ENCODE data around the gene TRIM9.

TRIM9 gene

DNA sequence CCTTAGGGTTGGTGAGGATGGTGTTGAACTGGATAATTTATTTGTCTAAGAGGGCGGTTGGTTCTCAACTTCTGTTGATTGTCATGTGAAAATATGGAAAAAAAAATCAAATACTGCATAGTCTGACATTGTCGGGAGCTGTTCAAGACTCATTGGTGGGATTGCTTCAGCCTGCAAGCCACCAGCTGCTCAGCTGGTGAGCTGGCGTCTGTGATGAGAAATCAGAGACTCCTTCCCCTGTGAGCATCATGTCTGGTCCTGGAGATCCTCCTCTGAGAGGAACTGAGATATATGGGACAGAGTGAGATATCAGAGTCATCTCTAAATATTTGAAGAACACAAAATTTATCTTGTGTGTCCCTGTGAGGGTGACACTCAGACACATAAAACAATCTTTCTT lies 49.9 kb downstream of the TRIM9 start:
- DNase-seq, result no peak

DNA sequence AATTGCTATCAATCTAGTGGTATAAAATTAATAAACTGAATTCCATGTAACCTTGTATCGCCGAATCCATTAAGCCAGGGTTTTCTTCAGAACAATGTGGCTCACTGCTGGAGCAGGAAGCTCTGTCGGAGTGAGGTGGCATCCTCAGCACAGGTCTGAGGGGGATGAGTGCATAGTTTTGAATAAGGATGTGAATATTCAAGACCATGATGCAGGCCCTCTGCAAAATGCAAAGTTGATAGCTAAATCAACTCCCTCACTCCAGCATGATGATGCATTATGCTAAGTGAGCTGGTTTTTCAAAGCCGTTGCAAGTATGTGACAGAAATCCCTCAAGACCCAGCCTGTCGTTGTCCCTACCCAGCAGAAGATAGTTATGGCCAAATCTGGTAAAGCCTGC lies 53.0 kb downstream of the TRIM9 start:
- no peak for DNase-seq

DNA sequence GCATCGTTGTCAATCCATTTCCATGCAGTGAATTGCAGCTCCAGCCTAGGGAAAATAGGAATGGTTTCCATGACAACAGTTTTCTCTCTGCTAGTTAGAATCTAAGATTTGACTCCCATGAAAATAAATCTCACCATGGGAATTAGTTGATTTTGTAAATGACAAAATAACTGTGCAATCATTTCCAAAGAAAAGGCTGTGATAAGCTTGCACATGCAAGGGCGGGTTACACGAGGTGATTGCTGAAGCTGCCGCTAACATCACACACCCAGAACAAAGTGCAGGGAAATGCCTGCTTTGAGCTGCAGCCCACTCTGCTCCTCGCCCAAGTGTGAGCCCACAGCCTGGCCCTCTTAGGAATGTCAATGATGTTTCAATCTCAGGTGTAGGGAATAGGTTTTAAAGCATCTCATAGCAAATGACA lies 53.8 kb downstream of the TRIM9 start:
- DNase-seq, result no peak

DNA sequence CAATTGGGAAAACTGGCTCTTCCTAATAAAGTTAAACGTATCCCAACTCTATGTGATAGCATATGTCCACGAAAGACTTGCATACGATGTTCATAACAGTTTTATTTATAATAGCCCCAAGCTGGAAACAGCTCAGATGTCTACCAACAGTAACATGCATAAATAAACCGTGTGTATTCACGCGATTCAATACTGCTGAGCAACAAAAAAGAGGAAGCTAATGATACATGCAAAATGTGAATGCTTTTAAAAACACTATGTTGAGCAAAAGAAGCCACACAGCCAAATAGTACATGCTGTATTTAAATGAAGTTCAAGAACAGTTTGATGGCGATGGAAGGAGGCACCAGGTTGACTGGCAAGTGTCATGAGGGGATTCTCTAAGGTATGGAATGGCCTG lies 55.7 kb downstream of the TRIM9 start:
- no peak for DNase-seq

DNA sequence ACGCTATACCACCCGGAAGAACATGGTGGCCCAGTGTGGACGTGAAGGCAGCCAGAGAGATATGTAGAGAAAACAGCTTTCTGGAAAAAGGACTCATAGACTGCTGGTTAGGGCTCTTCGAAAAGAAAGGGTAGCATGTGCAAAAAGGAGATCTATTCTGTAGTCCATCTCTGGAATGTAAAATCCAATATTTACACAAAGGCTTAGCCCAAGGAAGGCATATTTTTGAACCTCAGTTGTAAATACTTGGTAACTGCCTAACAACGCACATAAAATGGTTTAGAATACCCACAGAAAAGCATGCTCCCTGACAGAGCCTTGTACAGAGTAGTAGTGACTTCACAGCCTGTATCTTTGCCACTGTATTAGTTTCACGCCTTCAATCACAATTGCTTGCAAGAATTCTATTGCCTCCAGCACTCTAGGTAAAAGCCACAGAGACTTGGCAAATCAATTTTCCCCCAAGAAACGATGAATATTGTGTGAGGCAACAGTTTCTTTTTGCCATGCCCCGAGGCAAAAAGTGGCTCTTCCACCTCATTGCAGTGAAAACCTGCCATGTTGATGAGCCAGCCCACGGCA lies 59.2 kb downstream of the TRIM9 start:
- DNase-seq, result no peak

DNA sequence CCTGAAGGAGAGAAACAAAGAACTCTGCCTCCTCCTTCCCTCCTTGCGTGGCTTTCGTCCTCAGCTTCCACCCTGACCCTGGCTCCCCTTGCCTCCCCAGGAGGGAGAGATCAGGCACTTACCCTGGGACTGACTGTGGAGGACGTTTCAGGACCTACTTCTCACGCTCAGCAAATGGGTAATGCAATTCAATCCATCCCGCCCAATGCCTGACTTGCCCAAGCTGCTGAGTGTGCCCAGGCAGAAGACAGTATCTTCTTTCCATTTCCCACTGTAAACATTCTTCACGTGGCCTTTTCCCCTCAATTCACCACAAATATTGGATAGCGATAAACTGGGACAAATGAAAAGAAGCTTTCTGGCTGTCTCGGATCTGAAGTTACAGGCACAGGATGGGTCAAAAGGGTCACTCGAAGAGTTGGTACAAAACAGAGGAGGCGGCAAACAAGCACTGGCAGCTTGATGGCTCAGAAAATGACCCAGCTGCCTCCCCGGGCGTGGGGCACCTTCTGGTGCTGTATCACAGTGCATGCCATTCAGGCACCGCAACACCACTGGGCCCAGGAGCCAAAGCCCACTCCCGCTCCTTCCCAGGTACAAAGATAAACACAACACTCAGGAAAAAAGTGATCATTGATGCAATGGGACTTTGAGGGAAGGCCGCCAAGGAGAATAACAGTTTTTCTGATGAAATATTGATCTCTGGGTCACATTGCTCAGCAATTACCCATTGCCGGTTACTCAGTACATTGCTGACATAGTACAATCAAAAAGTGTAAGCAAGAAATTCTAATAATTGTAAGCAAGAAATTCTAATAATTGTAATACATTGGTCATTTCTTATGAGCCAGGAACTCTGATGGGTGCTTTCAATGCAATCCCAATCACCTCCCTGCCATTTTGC lies 65.8 kb downstream of the TRIM9 start:
- DNase-seq, result no peak

DNA sequence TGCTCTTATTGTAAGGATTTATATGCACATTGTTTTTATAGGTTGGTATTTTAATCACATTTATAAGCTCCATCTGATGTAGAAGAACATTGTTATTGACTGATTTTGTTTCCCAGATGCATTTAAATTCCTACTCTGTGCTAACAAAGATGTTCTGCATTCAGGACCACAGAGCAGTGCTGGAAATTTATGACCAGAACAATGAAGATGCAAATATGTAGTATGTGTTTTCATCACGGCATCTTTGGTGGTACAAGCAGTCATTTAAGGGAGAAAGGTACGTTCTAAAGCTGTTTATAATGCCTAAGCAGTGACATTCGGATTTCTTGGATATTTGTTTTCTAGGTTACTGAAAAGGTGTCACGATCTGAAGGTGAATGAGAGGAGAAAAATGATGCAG lies 66.5 kb downstream of the TRIM9 start:
- DNase-seq, result no peak

DNA sequence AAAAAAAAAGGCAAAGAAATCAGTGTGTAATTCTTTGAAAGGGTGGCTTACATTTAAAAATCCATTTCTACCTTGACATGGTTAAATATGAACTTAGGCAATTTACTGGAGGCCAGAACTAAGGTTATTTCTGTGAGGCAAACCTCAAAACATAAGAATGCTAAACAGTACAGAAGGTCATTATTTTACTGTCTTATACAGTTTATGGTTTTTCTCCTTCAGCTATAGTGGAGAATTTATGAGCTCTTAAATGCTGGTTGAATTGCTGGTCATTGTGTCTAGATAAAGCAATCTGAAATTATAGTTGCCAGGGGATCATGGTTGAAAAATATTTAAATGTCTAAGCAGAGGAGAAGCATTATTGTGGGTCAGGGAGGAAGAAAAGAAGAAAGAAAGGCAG lies 70.5 kb downstream of the TRIM9 start:
- DNase-seq, result no peak

DNA sequence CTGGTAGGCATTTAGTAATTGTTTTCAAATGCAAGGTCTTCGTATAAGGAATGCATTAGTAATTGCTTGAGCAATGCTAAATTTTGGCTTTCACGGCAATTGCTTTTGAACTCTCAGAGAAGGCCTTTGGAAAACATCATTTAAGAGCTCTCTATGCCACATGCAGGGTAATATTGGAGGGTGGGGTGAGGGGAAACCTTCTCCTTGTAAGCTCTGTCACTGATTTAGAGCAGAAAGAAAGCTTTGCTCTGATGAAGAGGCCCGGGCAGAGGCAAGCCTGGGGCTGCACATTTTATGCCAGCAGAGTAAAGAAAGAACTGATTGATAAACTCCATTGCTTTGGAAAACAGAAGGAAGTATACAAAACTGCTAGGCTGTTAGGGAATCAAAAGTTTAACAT lies 70.9 kb downstream of the TRIM9 start:
- no peak for DNase-seq

DNA sequence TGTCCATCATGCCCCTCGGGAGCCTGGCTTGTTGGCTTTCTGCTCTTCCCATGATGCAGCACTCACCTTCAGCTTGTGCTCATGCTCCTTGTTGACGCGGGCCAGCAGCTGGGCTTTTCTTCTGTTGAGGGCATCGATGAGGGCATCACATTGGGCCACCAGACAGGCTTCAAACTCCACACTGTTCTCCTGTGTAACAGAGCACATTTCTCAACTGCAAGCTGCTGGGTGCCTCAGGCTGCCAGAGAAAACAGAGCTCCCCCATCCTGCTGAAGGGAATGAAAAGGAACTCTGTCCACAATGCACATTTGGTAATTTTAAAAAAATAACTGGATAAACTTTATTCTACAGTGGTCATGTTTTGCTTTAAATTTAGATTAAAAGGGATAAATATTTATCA lies 72.1 kb downstream of the TRIM9 start:
- DNase-seq, result no peak

DNA sequence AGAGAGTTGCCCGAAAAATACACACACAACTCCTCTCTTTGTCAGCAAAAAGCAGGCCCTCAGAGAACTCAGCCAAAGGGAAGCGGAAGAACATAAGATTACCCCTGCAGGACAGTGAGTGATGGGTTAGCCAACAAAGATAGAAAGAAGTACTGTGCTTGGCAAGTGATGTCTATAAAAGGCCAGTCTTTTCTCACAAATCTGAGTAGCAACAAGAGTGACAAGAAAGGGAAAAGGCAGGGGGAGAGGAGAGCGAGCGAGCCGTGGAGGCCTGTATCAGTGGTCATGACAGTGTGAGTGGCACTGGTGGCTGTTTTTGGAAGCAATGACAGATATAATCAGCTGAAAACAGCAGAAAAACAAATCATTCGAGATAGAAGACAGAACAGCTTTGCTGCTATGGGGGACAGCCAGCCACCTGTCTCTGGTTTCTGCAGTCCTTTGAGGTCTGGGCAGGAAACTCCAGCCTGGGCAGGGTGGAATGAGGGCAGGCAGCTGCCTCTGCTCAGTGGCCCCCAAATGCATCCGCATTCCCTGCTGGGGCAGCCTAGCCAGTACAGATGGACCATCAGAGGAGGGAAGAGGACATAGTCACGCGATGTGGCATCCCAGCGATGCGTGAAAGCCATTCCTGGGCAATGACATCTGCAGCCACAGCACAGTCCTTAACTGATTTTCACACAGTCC lies 74.7 kb downstream of the TRIM9 start:
- no peak for DNase-seq

DNA sequence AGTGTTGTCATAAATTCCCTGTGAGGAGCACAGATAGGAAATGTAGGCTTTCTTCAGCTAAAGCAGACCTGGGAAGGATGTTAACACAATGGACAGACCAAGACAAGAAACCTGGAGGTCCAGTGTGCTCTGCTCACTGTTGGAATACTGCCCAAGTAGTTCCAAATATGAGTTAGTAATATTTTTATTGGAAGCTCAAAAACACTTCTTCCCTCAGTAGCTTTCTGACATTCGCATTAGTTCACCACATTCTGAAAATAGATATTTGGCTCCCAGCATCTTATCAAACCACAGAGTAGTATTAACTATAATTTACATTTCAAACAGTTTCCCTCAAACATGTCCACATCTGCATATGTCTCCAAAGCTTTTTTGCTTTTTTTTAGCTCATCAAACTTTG lies 75.8 kb downstream of the TRIM9 start:
- no peak for DNase-seq

DNA sequence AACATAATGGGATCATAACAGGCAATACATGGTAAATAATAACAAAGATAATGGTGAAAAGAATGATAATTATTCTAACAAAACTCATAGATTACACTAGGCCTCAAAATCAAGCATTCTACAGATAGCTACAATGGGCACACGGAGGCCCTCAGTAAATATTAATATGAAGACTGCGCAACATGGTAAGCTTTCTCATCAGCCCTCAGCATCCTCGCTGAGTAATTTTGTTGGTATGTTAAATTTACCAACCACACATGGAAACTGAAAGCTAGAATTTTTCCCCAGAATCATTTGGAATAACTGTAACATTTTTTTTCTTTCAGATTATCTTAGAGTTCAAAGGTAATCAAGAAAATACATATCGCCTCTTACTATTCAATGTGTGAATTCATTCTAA lies 76.4 kb downstream of the TRIM9 start:
- no peak for DNase-seq

DNA sequence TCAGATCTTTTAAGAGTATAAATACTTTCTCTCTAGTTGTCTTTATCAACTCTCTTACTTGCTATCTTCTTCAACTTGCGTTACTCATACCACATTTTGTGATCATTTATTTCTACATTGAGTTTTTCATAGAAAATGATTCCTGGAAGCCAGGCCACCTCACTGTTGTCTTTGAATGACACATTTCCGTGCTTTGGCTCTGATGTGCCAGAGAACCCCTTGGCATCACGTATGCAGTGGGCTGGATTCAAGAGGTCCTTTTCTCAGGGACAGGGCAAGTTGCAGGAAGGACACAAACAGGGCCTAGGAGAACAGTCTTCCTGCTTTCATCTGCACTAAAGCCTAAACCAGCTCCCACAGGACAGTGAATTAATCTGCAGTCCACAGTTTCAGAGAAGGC lies 80.3 kb downstream of the TRIM9 start:
- no peak for DNase-seq

DNA sequence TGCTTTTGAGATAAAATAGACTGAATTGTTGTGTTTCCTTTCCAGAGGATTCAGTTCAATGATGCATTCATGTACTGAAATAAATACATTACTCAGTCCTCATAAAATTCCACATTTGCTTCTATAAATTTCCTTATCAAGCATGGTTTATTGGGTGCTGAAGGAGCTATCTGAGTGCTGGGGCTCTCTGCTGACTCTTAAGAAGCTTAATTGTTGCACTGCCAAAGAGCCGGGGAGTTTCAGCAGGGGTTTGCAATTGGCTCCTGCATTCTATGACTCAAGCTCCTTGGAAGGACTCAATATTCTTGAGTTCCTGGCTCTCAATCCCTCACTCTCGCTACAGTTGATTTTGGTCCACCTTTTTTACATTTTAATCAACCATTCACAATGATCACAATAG lies 80.8 kb downstream of the TRIM9 start:
- no peak for DNase-seq

DNA sequence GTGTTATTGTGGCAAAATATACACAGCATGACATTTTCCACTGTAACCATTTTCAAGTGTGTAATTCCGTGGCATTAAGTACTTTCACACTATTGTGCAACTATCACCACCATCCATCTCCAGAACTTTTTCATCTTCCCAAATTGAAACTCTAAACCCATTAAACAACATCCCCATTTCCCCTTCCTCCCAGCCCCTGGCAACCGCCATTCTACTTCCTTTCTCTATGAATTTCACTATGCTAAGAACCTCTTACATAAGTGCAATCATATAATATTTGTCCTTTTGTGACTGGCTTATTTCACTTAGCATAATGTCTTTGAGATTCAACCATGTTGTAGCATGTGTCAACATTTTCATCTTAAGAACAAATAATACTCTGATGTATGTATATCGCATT lies 82.8 kb downstream of the TRIM9 start:
- no peak for DNase-seq

DNA sequence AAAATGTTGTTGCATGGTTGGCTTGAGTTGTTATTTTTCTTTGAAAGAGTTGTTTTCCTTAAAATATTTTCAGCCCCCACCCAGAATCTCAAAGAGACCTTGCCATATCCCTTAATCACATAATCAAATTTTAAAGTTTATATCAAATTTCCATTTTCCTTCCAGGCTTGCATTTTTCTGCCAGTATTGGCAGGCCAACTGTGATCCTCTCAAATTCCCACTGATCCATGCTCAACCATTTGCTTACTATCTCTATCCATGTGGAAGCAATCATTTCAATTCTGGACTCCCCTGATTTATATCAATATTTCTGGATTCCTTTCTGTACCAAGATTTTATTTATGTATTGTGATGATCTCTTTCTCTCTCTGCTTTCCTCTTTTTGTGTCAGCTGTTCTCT lies 86.5 kb downstream of the TRIM9 start:
- DNase-seq, result no peak

DNA sequence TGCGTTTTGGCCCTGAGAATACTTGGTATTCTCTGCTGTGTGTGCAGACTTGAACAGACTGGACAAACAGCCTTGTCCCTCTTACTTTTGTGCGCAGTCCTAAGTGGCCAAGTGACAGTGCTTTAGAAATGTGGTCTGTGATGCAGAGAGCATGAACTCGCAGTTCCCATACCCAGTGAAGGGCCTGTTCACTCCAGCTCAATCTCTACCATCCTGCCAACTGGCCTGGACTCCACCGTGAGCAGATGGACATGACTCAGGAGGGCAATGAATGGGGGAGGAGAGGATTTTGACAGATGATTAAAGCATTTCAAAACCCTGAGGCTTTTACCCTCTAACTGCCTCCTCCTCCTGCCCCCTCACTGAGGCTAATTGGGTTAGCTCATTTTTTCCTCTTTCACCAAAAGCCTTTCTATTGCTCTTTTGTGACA lies 88.1 kb downstream of the TRIM9 start:
- DNase-seq, result no peak

DNA sequence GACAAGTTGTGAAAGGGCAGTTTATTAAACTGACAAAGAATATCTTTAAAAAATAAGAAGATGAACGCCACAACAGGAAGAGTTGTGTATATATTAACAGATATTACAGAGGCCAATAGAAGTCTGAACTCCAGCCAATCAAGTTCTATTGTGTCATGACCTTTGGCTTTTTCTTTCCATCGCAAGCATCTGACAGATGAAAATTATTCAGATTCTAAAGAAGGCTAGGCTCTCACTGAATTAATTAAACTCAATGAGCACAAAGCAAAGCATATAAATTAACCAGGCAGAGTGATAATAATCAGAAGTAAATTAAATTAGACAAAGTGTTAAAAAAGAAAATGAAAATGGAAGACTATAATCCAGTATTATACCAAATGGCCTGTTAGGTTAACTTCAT lies 88.6 kb downstream of the TRIM9 start:
- no peak for DNase-seq

DNA sequence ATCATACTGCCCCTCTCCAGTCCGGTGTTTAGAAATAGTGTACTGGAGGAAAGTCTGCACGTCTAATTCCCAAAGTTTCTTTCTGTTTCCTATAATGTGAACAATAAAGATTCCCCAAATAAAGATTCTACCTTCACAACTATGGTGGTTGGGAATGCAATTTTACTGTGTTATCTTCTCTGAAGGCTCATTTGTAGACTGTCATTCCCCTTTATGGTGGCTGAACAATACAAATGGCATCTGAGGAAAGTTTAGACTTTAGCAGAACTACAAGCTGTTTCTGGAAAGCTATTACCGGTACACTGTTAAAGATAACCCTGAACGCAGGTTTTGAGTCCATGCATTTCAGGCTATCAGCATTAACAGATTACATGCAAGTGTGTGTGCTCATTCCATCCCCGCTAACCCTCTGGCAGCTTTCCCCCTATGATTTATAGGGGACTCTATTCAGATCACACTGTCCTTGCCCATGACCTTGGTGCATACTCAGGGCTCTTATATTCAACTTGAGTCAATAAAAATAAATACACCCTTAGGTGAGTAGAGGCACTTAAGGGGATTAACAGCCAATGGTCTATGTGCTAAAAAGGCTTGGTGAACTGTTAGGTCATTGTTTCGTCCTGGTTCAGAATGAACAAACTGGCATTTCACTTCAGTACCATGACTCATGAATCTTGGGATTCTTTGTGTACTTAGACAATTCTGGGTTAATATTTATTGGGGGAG lies 89.9 kb downstream of the TRIM9 start:
- DNase-seq, result no peak

DNA sequence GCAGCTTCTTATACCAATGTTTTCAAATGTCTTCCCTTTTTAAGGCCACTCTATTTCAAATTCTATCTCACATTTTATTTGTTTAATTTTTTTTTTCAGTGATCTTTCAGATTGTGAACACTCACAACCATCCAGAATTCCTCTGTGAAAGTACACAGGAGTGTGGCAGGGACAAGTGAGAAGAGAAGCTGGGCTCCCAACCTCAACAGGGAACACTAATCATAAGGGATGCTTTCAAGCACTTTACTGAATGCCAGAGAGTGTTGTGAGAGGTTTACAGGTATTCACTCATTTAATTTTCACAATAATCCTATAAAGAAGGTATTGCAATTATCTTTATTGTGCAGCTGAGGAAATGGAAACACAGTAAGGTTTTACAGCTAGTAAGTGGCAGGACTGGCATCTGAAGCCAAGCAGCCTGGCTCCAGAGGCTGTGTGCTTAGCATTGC lies 90.5 kb downstream of the TRIM9 start:
- DNase-seq, result no peak

DNA sequence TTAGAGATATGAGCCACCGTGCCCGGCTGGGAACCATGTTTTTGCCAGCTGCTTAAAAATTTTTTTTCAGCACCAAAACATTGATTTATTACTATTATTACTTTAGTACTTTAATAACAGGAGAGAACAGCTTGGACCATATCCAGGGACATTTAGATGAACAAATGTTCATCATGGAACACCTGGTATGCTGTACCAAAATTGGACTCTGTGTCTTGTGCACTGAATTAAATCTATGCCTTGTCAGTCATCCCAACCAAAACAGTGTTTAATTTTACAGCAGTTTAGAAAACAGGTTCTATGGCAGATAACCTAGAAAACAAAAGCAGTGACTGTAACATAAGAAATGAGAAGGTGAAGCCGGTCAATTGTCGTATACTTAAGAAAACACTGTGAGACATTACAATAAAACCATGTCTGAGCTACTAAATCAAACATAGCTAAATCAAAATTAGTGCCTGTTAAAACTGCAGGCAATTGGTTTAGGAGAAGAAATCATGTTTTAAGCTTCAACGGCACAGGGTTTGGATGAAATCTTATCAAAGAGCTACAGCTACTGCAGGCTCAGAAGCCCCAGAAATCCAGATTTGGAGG lies 92.4 kb downstream of the TRIM9 start:
- DNase-seq, result no peak

DNA sequence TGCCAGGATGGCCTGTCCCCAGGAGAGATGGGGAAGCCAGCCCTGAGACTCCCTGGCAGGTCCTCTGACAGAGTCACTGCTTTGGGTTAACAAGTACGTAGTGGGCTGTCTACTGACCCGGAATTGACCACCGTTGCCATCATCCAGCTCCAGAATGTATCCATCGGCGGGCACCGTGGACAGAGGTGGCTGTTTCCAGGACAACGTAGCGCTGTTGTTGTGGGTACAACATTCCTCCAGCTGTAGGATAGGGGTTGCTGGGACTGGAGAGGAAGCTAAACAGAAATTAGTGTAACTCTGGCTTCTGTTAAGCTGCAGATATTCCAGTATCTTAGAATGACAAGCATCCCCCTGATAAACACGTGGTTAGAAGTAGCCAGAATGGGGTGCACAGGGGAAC lies 94.3 kb downstream of the TRIM9 start:
- no peak for DNase-seq

Measured in activated effector memory CD4-positive, alpha-beta T cell treated with Interleukin-2 at 50 U/mL for 16 hours (primary cell).